Right renal cortex interstitium (tissue), 3 donors: Measurements from ENCODE around the gene BEST4. TPM values are rescaled to one million over a fixed set of nuclear protein-coding genes. Genes with fewer than 3 reads are reported as not detected.
A peak's percentile ranks its signal among the peaks of the same experiment; 100 is the strongest.
"Not testable (repeated sequence)": the region's sequence is repeated elsewhere in the genome, so short reads cannot be mapped to it uniquely, and the experiment has no call there.

Source experiments
- DNase-seq, 3 donors: peaks; one replicate each; pipeline ENCODE4 v3.0.0-alpha.2; 2013; ENCODE audit warnings: low read depth in 3 of 3, low spot score in 2 of 3
- polyA plus RNA-seq, 3 donors: library from polyadenylated mRNA; unstranded; fragments of 120-200 nt; gene quantifications; one replicate each; pipeline ENCODE4 v1.2.1, GENCODE V29; 2013; ENCODE audit not compliant: insufficient read length in 3 of 3

The BEST4 gene
- polyA plus RNA-seq, 3 donors: 0.68 to 1.0 (median 0.89) TPM

DNA sequence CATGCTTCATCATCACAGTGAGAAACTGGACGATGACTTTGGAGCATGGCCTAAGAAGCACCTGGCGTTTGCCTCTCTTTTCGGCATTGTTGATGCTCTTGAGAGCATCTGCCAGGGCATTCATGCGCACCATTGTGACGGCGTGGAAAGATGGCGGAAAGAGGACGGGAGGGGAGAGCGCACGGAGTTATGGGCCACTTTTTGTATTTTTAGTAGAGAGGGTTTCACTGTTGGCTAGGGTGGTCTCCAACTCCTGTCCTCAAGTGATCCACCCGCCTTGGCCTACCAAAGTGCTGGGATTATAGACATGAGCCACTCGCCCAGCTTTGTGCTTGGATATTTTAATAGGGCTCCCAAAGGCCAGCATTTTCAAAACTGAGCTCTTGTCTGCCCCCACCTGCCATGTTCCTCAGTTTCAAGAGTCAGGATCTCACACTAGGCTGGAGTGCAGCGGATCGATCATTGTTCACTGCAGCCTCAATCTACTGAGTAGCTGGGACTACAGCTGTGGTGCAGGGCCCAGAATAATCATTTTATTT, 7.3 kb downstream of the BEST4 start:
- DNase-seq: no peak

DNA sequence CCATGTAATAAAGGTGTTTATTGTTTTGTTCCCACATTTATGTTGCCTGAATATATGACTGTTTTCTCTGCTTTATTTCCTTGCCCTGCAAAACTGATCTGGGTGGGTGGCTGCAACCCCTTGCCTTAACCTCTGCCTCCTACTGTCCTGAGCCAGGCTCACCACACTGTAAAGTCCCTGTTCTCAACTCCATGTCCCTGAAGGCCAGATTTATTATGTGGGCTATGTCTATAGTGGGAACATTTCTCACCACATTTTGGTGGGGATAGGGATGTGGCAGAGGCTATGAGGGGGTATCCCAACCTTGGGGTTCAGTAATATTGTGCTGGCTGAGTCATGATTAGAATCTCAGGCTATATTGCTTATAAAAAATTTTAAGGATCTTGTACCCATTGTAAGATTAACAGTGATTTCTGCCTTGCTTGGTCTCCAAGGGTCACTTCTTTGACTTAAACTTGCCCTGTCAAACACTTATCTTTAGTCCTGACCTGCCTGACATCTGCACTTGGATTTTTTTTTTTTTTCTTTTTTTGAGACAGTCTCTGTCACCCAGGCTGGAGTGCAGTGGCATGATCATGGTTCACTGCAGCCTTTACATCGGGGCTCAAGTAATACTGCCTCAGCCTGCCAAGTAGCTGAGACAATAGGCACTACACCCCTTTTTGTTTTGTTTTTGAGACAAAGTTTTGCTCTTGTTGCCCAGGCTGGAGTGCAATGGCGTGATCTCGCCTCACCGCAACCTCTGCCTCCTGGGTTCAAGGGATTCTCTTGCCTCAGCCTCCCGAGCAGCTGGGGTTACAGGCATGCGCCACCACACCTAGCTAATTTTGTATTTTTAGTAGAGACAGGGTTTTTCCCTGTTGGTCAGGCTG, 9.0 kb downstream of the BEST4 start:
- no peak for DNase-seq

DNA sequence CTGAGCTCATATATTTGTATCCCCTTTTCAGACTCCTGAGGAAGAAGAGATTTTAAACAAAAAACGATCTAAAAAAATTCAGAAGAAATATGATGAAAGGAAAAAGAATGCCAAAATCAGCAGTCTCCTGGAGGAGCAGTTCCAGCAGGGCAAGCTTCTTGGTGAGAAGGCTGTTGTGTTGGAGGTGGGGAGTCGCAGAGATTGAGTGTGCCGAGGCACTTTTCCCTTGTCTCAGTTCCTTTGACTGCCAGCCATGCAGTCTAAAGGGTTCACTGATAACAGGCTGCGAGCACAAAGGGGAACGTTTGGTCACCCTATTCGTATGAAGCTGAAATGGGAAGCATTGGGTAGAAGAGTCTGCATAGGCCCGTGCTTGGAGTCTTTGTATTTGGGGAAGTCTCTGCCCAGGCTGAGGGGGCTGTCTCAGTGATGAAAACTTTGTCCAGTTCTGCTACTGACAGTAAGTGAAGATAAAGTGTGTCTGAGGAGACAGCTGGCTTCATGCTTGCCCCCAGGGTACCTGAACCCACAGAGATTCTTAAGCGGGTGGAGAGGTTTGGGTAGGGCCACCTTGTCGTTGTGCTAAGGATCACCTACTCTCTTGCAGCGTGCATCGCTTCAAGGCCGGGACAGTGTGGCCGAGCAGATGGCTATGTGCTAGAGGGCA, 9.9 kb downstream of the BEST4 start:
- DNase-seq: no peak

DNA sequence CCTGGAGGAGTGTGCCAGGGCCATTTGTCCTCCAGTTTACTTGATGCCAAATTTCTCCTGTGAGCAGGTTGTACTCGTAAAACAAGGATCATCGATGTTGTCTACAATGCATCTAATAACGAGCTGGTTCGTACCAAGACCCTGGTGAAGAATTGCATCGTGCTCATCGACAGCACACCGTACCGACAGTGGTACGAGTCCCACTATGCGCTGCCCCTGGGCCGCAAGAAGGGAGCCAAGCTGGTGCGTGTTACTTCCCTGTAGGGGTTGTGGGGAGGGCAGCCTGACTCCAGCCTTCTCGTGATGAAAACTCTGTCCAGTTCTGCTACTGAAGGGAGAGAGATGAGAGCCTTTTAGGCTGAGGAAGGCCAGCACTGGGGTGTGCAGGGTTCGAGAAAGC, 10.4 kb downstream of the BEST4 start:
- no peak for DNase-seq

DNA sequence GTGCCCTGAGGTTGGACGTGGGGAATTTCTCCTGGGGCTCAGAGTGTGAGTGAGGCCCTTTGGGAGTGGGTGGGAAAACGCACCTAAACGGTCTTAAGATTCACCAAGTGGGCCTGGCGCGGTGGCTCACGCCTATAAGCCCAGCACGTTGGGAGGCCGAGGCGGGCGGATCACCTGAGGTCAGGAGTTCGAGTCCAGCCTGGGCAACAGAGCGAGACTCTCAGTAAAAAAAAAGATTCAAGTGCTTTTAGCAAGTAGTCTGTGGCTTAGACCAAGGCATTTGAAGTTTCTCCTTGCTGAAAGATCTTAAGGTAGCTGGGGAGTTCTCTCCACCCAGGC, 11.3 kb downstream of the BEST4 start:
- no peak for DNase-seq

DNA sequence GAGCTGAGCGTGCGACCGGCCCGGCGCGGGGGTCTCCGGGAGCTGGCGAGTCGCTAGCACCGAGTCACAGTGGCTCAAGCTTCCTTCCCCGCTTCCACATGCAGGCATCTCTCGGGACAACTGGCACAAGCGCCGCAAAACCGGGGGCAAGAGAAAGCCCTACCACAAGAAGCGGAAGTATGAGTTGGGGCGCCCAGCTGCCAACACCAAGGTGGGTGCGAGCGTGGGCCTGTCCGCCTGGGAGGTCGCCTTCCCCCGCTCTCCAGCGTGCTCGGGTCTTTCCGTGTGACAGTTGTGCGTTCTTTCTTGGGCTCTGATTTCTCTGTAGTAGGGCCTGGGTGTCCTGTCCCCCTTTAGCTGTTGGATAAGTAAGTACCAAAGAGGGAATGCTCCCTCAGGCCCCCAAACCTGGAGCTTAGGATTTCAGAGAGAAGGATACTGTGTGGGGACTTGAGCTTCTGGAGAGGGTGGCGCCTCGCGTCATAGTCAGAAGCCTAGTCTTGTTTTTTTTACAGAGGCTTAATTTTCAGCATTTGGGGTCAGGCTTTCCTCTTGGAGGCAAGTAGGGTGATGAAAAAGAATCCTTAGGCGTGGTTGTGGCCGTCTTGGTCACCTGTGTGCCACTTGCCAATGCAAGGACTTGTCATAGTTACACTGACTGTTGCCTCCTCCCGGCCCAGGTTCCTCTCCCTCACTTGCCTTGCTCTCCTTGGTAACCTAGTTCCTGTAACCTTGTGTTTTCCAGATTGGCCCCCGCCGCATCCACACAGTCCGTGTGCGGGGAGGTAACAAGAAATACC, 11.8 kb downstream of the BEST4 start:
- no peak for DNase-seq

DNA sequence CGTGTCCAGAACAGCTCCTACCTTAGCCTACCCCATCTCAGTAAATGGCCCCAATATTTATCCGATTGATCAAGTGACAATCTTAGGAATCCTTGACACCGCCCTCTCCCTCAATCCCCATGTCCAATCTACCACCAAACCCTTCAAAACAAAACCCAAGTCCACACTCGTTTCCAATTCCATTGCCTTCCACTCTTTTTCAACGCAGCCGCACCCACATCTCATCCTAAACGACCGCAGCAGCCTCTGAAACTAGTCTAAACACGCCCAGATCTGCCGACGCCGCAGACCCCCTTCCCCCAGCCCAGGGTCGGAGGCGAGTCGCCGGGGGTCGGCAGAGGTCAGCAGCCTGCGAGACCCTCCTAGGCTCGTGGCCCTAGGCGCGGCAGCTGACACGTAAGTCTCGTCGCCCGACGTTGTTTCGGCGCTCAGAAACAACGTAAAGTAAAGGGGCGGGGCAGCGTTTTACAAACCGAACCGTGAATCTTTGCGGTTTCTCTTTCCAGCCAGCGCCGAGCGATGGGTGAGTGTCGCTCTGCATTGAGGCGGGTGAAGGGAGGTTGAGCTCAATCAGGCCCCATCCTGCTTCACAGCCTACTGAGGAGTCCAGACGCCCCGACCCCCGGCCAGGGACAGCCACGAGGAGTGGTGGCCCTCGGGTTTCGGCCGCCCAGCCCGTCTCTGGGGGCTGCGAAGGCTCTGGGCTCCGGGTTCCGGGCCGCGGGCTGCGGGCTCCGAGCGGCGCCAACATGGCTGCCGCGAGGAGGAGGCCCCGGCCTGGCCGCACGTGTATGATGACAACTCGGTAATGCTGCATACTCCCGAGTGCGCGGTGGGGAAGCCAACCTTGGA, 12.7 kb downstream of the BEST4 start, which contains the start of gene RPS8:
Gene RPS8, plus strand, starts transcription at position 463 of the 852 bp plus-strand sequence. Its CDS starts 57 bp downstream, at position 520.
- peak; percentile 87 to 94 (median 92) for DNase-seq

DNA sequence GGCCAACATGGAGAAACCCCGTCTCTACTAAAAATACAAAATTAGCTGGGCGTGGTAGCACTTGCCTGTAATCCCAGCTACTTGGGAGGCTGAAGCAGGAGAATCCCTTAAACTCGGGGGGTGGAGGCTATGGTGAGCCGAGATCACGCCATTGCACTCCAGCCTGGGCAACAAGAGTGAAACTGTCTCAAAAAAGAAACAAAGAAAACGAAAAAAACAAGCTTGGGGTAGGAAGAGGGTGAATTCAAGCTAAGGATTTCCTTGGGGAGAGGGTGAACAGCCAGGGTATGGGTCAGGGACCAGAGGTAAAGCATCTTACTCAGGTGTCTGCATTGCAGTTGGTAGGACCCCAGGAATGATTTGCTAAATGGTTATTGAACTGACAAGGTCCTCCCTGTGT, 21.5 kb downstream of the BEST4 start:
- DNase-seq: not testable (repeated sequence)

DNA sequence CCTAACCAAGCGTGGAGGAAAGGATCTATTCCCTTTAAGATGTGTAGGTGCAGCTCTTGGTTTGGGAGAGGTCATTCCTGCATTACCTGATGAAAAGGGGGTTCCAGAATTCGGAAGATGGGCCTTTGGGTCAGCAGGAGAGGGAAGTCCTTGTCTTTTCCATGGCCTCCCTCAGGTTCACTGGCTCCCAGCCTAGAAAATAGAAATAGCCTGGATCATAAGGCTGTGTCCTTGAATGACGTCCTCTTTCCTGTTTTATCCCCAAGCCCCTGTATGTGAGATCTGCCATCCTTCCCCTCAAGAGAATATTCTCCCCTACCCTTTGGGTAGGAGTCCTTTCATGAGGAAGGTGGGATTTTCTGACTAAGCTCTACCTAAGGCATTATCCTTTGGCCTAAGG, 27.1 kb downstream of the BEST4 start:
- DNase-seq: no peak

DNA sequence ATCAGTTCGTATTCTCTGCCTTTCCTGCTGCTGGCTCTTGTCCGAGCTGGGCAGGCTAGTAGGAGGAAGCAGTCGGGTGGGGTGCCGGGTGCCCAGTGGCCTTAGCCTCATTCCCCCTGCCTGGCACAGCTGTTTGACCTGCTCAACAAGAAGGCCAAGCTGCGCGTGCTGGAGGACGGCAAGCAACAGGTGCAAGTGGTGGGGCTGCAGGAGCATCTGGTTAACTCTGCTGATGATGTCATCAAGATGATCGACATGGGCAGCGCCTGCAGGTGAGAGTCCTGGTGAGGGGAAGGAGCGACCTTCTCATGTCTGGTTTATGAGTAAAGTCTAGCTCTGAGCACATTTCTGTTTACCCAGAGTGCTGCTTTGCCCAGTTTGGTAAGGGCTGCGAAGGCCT, 28.9 kb downstream of the BEST4 start:
- DNase-seq: no peak

DNA sequence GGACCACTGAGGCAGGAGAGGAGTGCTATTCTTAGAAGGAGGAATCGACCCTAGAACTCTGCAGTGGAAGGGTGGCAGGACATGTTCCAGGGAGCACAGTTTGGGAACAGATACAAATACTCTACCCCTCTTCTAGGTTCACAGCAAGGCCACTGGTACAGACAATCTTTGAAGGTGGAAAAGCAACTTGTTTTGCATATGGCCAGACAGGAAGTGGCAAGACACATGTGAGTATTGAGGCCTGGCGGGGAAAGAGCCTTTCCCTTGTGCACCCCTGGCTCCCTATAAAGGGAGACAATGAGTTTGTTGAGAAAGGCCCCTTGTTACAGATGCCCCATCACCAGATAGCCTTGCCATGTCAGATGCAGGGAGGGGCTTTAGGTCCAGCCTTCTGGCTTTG, 30.6 kb downstream of the BEST4 start:
- DNase-seq: no peak

DNA sequence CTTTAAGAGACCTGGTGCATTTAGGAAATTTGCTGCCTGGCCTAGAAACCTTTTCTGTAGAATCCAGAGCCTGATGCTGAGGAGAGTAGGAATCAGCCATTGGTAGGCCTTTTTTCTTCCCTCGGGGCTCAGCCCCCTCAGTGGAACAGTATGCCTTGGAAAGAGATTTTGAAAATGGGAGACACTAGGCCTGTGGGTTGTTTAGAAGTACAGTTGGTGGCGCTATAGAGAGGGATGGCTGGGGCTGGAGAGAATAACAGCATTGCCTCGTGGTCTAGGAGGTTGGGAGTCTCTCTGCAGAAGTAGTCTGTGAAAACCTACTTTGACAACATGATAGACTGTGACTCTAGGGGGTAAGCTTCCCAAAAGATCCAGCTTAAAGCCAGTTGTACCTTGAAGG, 40.1 kb downstream of the BEST4 start:
- DNase-seq: no peak

DNA sequence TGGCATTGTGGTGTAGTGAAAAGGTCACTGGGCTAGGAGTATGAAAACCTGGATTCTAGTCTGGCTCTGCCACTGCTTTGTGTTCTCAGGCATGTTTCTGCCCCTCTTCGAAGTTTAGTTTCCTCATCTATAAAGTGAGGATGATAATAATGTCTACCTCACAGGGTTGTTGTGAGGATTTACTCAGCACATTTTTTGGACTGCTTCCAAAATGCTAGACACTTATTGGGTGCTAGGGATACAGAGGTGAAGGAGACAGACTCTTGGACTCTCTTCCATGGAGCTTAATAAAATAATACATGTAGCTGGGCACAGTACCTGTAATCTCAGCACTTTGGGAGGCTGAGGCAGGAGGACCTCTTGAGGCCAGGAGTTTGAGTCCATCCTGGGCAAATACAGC, 44.8 kb downstream of the BEST4 start:
- DNase-seq: no peak

DNA sequence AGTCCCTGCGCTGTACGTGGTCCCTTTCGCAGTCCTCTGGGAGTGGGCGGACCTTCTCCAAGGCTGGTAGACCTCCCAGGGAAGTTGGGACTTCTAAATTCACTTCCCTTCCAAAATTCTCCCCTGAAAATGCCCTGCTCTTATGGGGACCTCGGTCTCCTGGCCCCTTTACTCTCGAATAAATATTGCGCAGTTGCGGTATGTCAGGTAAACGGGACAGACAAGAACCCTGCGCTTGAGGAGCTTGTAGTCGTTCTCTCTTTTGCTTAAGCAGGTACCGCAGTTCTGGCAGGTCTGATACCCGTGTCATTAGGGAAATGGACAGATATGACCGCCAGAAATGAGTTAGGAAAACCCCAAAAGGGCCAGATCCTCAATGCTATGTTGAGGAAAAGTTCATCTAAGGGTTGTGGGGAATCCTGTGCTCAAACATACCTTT, 47.8 kb downstream of the BEST4 start:
- DNase-seq: no peak

DNA sequence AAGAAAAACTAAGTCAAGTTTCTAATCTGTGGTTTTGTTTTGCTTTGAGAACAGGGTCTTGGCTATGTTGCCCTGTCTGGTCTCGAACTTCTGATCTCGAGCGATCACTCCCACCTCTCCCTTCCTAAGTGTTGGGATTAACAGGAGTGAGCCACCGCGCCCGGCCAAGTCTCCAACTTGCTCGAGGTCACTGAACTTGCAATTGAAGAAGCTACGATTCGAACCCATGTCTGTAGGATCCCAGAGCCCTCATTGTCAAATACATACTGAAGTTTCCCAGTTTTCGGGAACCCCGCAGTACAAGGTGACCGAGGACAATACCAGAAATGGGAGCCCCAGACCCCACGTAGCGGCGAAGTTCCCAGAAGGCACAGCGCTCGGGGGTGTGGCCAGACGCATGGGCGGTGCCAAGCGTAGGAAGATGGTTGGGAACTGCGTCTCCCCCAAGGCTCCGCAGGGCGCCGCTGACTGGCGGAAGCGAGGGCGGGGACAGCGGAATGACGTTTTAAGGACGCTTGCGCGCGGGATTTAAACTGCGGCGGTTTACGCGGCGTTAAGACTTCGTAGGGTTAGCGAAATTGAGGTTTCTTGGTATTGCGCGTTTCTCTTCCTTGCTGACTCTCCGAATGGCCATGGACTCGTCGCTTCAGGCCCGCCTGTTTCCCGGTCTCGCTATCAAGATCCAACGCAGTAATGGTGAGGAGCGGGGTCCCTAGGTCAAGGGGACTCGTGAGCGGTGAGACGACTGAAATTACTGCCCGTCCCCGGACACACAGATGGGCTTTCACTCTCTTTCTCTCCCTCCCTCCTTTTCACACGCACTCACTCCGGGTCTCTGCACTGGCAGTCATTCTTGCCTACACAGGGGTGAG, 48.4 kb downstream of the BEST4 start, which contains the start of gene KIF2C:
Gene KIF2C, plus strand, starts transcription at position 531 of the 872 bp plus-strand sequence. Its CDS starts 96 bp downstream, at position 627.
- peak; percentile 94 to 95 (median 94) for DNase-seq

DNA sequence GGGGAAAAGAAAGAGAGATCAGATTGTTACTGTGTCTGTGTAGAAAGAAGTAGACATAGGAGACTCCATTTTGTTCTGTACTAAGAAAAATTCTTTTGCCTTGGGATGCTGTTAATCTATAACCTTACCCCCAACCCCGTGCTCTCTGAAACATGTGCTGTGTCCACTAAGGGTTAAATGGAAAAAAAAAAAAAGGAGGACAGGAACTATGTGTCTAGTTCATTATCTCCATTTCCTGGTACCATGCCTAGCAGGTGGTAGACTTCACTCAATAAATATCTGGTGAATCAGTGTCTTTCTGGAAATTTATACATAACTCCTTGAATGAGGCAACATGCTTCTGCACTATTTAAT, 49.0 kb downstream of the BEST4 start:
- DNase-seq: not testable (repeated sequence)

DNA sequence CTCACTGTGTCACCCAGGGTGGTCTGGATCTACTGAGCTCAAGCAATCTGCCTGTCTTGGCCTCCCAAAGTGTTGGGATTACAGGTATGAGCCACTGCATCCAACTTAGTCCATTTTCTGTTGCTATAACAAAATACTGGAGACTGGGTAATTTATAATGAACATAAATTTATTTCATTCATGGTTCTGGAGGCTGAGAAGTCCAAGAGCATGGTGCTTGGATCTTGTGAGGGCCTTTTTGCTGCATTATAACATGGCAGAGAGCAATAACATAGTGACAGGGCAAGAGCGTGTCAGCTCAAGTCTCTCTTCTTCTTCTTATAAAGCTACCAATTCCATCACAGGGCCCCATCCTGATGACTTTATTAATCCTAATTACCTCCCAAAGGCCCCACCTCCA, 52.0 kb downstream of the BEST4 start:
- no peak for DNase-seq

DNA sequence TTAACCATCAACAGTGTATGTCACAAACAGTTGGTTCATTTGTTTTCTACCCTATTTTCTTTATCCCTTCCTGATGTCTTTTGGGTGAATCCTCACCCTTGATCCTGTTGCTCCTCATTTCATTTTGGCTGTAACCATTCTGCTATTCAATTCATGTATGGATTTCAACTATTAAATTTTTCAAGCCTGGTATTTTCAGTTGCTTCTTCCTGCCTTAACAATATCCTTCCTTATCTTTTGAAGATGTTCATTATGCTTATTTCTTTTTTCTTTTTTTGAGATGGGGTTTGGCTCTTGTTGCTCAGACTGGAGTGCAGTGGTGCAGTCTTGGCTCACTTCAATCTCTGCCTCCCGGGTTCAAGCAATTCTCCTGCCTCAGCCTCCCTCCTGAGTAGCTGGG, 54.2 kb downstream of the BEST4 start:
- DNase-seq: no peak
